ENCODE results near the gene JAZF1. TPM values are rescaled to one million over a fixed set of nuclear protein-coding genes. Genes with fewer than 3 reads are reported as not detected.

The JAZF1 gene
- polyA plus RNA-seq, 3 donors = 12.1 to 18.1 (median 17.2) TPM

GRCh38 chr7:27997188-27997707 is 183.3 kb downstream of the JAZF1 start:
- peaks cover 7% of the 10 kb centered on the region for H3K79me2 ChIP-seq (ENCODE audit: insufficient read depth, low read length)
- H3K27ac Mint-ChIP-seq = no peak overlapping the region

GRCh38 chr7:27996141-27996540 is 184.5 kb downstream of the JAZF1 start:
- H3K9me3 ChIP-seq (replicated peaks in 1 of 2; ENCODE audit: control insufficient read depth in 1 of 2, insufficient read depth in 1 of 2, low read length in 2 of 2) = no peaks in the 10 kb centered on the region
- no peaks in the 10 kb centered on the region for H3K4me1 ChIP-seq (ENCODE audit: control insufficient read depth in 1 of 2, insufficient read depth in 2 of 2, low read length in 2 of 2)
- Mint-ChIP-seq H3K4me1 (peaks cover 5% of the 10 kb centered on the region), H3K9me3 (no peaks in the 10 kb centered on the region), H3K36me3 (peaks cover 12 to 13% of the 10 kb centered on the region in 2 donors), H3K27ac (no peak overlapping the region), H3K4me3 (no peak overlapping the region), H3K27me3 (ENCODE audit: low read depth in 3 of 3) (peaks cover 0 to 4% (median 4%) of the 10 kb centered on the region in 3 donors)
- no peak overlapping the region for H3K4me3 ChIP-seq (replicated peaks in 1 of 3; ENCODE audit: low read depth in 2 of 3, low read length in 3 of 3)
- no peak overlapping the region for H2AFZ ChIP-seq (ENCODE audit: insufficient read depth, low read depth, low read length, poor library complexity, severe bottlenecking)
- no peak overlapping the region for H3K27ac ChIP-seq (ENCODE audit: low read depth in 1 of 2, low read length in 2 of 2)
- H4K20me1 ChIP-seq (ENCODE audit: insufficient read depth, low read length) = peaks cover 90% of the 10 kb centered on the region
- WGBS (ENCODE audit: insufficient coverage) = 100% methylated on average over 1 of the region's 7 CpGs
- no peak overlapping the region for H3K4me2 ChIP-seq (replicated peaks; ENCODE audit: extremely low read depth, low read length, poor library complexity, severe bottlenecking)
- no peaks in the 10 kb centered on the region for H3K27me3 ChIP-seq (ENCODE audit: control insufficient read depth in 2 of 2, insufficient read depth in 2 of 2, low read length in 2 of 2)
- H3K79me2 ChIP-seq (ENCODE audit: insufficient read depth, low read length) = no peaks in the 10 kb centered on the region
- H3K9ac ChIP-seq (ENCODE audit: insufficient read depth, low read length, poor library complexity, severe bottlenecking) = no peak overlapping the region
- intact Hi-C loops (cut with micrococcal nuclease) = no loop called here
- DNase-seq = no peak
- TF ChIP-seq CTCF (IDR thresholded peaks at IDR 0.05) = no peak
- peaks cover 3 to 9% of the 10 kb centered on the region in 2 donors for H3K36me3 ChIP-seq (replicated peaks in 1 of 2; ENCODE audit: control insufficient read depth in 1 of 2, insufficient read depth in 2 of 2, low read length in 2 of 2)

More at GRCh38 chr7:27997188-27997707, 183.3 kb downstream of the JAZF1 start:
- no peak for DNase-seq
- peaks cover 0 to 8% of the 10 kb centered on the region in 2 donors for H3K36me3 ChIP-seq (replicated peaks in 1 of 2; ENCODE audit: control insufficient read depth in 1 of 2, insufficient read depth in 2 of 2, low read length in 2 of 2)
- Mint-ChIP-seq H3K9me3 (no peaks in the 10 kb centered on the region), H3K4me1 (peaks cover 5% of the 10 kb centered on the region), H3K36me3 (peaks cover 6 to 12% of the 10 kb centered on the region in 2 donors), H3K4me3 (no peak overlapping the region), H3K27me3 (ENCODE audit: low read depth in 3 of 3) (peaks cover 0 to 4% (median 4%) of the 10 kb centered on the region in 3 donors)
- no peak overlapping the region for H3K27ac ChIP-seq (ENCODE audit: low read depth in 1 of 2, low read length in 2 of 2)
- TF ChIP-seq CTCF (IDR thresholded peaks at IDR 0.05) = no peak
- H2AFZ ChIP-seq (ENCODE audit: insufficient read depth, low read depth, low read length, poor library complexity, severe bottlenecking) = no peak overlapping the region
- intact Hi-C loops (cut with micrococcal nuclease) = no loop called here
- H4K20me1 ChIP-seq (ENCODE audit: insufficient read depth, low read length) = peaks cover 99% of the 10 kb centered on the region
- H3K27me3 ChIP-seq (ENCODE audit: control insufficient read depth in 2 of 2, insufficient read depth in 2 of 2, low read length in 2 of 2) = no peaks in the 10 kb centered on the region
- no peak overlapping the region for H3K4me3 ChIP-seq (replicated peaks in 1 of 3; ENCODE audit: low read depth in 2 of 3, low read length in 3 of 3)
- H3K4me2 ChIP-seq (replicated peaks; ENCODE audit: extremely low read depth, low read length, poor library complexity, severe bottlenecking) = no peak overlapping the region
- WGBS (ENCODE audit: insufficient coverage) = no CpG with 5 or more reads among the region's 1 CpG
- H3K4me1 ChIP-seq (ENCODE audit: control insufficient read depth in 1 of 2, insufficient read depth in 2 of 2, low read length in 2 of 2) = no peaks in the 10 kb centered on the region
- no peaks in the 10 kb centered on the region for H3K9me3 ChIP-seq (replicated peaks in 1 of 2; ENCODE audit: control insufficient read depth in 1 of 2, insufficient read depth in 1 of 2, low read length in 2 of 2)
- H3K9ac ChIP-seq (ENCODE audit: insufficient read depth, low read length, poor library complexity, severe bottlenecking) = no peak overlapping the region
